T-helper 1 cell treated with Interleukin-12 subunit alpha and Interleukin-12 subunit beta and Interleukin-4 antibody, amounts not matched to agents 30 ng/mL and 1 ng/mL, for 36 hours (primary cell): ENCODE data around the gene SHC3. TPM values are rescaled to one million over a fixed set of nuclear protein-coding genes. Genes with fewer than 3 reads are reported as not detected.

Experiments
- intact Hi-C: fragments of 100-400 bp; cut with micrococcal nuclease; formaldehyde crosslinking; loops from one replicate; pipeline ENCODE4 v1.15.1; 2024
- total RNA-seq: library from RNA; stranded (reverse); gene quantifications from 2 replicates; pipeline ENCODE4 v1.2.3, GENCODE V29; 2022

SHC3 gene
- total RNA-seq, 1 donor from 2014 or later = not detected

GRCh38 chr9:88966894-88967676 lies 211.5 kb downstream of the SHC3 start:
- intact Hi-C loops = no loop called here

DNA sequence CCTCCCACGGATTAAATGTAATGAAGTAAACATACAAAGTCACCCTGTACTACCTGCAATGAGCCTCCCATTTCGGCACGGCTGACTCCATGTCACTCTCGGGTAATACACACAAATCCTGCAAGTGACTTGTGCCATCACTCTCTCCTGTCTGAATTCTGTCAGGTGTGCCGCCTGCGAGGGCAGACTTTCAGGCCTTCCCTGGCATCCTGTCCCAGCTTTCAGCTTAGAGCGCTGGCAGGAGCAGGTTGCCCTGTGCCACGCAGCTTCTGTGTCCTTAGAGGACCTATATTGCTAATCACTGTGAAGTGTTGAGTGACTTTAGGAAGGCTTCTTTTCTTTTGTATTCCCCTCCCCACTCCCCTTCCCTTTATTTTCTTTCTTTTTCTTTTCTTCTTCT lies 213.1 kb downstream of the SHC3 start:
- intact Hi-C loops = no loop called here

DNA sequence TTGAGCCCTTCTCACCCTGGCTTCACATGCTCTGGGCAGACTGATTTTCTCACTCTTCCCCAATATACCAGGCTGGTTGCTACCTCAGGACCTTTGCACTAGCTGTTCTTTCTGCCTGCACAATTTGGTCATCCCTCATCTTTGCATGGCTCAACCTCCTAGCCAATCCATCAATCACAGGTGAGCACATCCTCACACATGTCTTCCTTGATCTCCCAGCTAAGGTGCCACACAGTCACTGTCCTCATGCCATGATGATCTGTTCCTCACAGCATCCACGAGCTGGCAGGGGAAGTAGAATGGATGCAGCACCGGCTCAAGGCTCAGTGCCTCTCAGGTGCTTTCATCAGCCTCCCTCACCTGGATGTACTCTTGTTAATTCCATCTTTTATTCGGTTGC lies 218.0 kb downstream of the SHC3 start:
- intact Hi-C loops = no loop called here

- intact Hi-C loops = no loop called here
Observed at GRCh38 chr9:88959727-88960469, 218.7 kb downstream of the SHC3 start.

DNA sequence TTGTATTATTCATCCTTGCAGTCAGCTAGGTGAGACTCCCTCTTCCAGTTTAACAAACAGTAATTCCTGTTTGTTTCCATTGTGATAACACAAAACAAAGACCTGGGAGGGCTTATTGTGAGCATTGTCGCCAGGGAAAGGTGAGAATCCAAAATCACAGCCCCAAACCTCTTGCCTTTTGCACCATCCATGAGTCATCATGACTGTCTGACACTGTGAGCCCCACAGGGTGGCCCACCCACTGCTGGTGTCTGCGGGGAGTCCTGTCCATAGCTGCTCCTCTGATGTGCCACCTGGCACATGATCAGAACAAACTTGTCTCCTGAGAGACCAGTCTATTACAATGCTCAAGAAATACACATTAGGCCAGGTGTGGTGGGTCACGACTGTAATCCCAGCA lies 221.1 kb downstream of the SHC3 start:
- intact Hi-C loops = no loop called here

Other genes with a start within 250 kb of the SHC3 start
- 0.22 and 0.32 TPM in 2 replicates for gene S1PR3, start 187.3 kb downstream of the SHC3 start, total RNA-seq
- 112 and 114 TPM in 2 replicates for gene CKS2, start 132.4 kb upstream of the SHC3 start, total RNA-seq
- gene SECISBP2, start 139.7 kb upstream of the SHC3 start, total RNA-seq = 46.6 and 51.4 TPM in 2 replicates